Endothelial cell of umbilical vein (primary cell): Measurements from ENCODE around the gene SWSAP1.

ENCODE experiments used
- CTCF ChIP-seq, 2 donors: IDR thresholded peaks; 1 replicate in 1 of 2; 2 replicates in 1 of 2; pipeline ENCODE4 v1.5.1; 2011; ENCODE audit warnings: low read length in 2 of 2, mild to moderate bottlenecking in 2 of 2, moderate library complexity in 2 of 2, control low read depth in 1 of 2, inconsistent platforms in 1 of 2, low read depth in 1 of 2; ENCODE audit not compliant: insufficient read depth in 1 of 2; ENCODE audit errors: extremely low read depth in 1 of 2
- POLR2A ChIP-seq: IDR thresholded peaks from 2 replicates; pipeline ENCODE4 v1.6.1; 2012; ENCODE audit warnings: low read depth, mild to moderate bottlenecking, control low read depth, low read length
- POLR2AphosphoS5 ChIP-seq: IDR thresholded peaks from 2 replicates; pipeline ENCODE4 v1.6.1; 2012; ENCODE audit warnings: low read depth, mild to moderate bottlenecking, control low read depth, low read length, moderate library complexity; ENCODE audit not compliant: insufficient read depth

- TF ChIP-seq CTCF (IDR thresholded peaks at IDR 0.05; ENCODE audit: extremely low read depth in 1 of 2, insufficient read depth in 1 of 2, low read depth in 1 of 2, low read length in 2 of 2) (no peak), POLR2A (no peak), POLR2AphosphoS5 (no peak)
Observed at GRCh38 chr19:11365557-11366117, 8.8 kb upstream of the SWSAP1 start.
